HG03196 (cell line): Measurements from ENCODE around the gene SMIM3.

Experiments used
- ATAC-seq: cut with Tn5 transposase; IDR thresholded peaks from one replicate; pipeline ENCODE4 v1.9.1; 2021; ENCODE audit not compliant: unreplicated experiment

The SMIM3 gene

DNA sequence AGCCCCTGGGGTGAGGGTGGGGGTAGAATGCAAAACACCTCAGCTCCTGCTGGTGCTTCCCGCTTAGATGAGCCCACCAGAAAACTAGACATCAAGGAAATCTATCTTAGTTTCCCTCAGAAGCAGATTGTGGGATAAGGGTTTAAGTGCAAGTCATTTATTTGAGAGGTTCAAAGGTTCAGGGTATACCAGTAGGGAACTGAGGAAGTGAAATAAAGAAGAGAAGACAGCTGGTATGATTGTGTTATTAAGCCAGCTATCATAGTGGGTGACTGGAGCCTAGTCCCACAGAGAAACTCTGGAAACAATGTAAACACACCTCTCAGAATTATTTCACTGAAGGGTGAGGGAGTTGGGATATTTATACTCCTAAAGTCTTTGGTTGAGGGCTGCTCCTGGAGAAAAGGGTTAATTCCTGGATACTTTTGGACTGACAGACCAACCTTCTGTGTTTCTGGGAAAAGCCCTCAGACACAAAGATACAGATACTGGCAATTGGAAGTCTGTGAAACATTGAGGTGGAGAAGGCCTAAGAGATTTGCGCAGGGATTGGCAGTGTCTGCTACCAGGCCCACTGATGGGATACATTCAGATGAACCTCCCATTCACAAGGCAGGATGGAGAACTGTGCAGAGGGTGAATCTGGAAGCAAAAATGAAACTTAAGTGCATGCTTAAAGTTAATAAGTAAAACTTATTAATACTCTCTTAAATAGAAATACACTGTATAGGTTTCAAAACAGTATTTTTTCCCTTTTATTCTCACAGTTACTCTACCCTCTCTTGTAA is 13.4 kb upstream of the SMIM3 start:
- no peak for ATAC-seq

DNA sequence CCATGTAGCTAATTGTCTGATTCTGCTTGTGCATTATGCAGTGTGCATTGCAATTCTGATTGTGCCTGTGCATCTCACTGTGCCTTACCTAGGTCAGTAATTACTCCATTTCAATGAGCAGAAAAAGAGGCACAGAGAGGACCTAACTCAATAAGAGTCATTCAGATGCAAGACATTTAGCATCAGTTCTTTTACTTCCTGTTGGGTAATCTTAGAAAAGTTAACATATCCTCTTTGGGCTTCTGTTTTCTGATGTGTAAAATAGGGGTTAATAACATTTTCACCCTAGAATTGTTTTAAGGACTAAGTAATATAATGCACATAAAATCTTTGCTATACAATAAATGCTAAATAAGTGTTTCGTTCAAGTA is 12.8 kb upstream of the SMIM3 start:
- ATAC-seq: no peak

DNA sequence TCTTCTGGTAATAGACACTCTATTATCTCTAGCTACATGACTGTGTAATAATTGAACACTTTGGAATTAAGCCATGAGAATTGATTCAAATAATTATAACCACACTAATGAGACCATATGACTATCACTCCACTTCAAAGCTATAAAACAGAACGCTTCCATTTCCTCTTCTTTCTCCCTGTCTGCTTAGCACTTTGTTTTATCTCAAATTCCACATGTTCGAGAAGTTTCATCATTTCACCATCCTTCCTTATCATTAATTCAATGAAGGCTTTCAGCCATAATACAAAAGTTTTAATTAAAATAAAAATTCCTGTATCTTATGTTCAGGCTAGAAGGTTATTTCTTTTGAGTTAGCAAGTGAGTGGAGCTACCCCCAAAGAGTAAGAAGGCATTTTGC is 12.3 kb upstream of the SMIM3 start:
- no peak for ATAC-seq

DNA sequence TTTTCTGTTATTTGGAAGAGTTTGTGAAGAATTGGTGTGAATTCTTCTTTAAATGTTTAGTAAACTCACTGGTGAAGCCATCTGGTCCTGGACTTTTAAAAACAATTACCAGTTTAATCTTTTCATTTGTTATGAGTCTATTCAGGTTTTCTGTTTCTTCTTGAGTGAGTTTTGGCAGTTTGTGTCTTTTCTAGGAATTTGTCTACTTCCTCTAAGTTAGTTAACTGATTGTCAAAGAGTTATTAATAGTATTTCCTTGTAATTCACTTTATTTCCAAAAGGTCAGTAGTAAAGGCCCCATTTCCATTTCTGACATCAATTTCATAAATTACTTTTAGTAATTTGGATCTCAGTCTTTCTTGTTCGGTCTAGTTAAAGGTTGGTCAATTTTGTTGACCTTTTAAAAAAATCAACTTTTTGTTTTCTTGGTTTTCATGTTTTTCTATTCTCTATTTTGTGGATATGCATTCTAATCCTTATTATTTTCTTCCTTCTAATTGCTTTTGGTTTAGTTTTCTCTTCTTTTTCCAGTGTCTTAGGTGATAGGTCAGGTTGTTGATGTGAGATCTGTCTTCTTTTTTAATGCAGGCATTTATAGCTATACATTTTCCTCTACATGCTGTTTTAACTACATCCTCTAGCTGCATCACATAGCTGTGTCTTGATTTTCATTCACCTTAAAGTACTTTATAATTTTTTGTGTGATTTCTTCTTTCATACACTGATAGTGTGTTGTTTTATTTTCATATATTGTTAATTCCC is 7.3 kb upstream of the SMIM3 start:
- ATAC-seq: no peak

DNA sequence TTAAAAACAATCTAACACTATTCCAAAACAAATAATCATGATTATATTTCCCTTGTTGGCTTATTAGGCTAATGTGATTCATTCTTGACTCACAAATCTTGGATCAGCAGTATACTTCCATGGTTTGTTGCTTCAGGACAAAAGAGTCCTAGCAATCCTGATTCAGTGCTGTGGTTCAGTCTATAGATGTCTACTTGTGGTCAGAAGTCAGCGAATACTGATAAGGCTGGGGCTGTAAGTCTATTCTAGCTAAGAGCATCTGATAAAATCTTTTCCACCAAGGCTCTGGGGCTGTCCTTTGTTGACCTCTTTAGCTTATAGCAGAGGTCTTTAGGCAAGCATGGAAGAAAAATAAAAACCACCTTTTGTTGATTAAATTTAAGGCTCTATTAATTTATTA is 4.4 kb upstream of the SMIM3 start:
- no peak for ATAC-seq

DNA sequence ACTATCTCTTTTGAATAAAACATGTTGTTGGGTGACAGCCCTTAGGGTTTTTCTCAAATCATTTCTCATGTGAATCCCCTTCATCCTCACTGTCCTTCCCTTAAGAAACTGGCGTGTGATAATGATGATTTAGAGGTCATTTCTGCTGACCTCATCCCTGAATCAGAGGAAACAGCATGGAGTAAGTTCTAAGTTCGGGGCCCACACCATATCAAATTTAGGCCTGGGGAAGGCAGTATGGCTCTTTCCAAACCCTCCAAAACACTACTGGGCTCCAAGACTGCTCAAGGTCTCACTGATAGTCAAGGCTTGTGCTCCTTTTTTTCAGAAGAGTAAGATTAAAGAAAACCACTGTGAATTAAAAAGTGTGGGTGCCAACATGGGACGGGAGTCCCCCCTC is 872 bp upstream of the SMIM3 start:
- no peak for ATAC-seq

DNA sequence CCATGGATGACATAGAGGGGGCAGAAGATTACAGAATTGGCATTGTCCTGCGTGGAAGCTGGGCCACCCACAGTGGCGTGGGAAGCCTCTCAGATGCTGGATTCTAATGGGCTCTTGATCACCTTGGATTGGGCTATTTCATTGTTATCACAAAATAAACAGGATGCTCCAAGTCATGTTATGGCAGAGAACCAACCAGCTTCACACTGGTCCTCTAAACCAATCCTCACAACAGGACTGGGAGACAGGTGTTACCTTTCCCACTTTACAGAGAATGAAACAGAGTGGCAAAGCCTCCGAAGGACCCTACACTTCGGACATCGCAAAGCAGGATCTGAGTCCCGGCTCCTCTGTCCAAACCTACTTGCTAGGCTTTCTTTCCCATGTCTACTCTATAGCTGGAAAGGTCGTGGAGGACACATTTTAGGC is 455 bp upstream of the SMIM3 start:
- no peak for ATAC-seq

DNA sequence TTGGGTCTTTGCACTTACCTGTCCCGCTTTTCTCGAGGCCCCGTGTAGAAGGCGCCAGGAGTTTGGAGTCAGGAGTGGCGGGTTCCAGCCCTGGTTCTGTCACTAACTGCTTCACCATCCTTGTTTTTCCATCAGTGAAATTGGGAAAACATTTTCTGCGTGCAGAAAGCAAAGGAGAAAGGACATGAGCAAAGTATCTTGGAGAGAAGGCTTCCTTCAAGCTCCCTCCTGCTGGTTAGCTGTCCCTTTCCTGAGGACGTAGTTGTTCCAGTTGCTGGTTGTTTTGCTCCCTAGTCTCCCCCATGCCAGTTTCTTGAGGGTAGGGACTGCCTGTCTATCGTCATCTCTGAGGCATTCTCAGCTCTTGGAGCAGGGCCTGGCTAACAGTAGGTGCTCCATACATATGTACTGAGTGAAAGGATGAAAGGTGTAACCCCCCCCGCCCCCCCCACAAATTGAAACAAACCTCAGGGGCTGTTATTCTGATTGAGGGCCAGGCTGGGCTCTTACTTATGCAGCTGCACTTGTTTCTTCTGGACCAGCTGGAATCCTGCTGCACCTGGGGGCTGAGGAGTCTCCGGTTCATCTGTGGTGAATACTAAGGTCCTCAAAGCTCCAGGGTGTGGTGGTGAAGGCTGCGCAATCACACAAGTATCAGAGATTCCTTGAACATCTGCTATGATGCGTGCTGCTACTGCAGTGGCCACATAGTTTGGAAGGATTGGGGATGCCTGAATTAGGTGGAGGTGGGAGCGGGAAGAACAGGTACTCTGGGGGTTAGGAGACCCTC is 1.0 kb downstream of the SMIM3 start:
- peak; percentile 1 for ATAC-seq

DNA sequence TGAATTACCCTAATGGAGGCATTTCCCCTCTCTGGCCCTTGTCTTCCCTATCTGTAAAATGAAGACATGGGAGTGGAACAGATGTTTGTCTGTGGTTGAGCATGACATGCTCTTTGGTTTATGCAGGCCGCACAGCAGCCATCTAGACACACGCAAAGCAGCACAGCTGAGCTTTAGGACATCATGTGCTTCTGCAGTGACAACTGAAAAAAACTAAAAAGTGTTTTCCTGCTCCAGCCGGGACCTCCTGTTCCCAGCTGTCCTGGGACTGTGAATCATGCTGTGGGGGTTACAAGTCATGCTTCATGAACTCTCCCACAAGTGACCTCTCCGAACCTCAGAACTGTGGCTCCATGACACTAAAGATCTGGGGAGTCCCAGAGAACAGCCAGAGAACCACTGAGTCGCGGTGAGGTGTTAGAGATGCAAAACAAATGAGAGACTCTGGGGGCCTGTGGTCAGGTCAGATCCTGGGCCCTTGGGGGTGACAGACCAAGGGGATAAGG is 1.7 kb downstream of the SMIM3 start:
- ATAC-seq: peak; percentile 50

DNA sequence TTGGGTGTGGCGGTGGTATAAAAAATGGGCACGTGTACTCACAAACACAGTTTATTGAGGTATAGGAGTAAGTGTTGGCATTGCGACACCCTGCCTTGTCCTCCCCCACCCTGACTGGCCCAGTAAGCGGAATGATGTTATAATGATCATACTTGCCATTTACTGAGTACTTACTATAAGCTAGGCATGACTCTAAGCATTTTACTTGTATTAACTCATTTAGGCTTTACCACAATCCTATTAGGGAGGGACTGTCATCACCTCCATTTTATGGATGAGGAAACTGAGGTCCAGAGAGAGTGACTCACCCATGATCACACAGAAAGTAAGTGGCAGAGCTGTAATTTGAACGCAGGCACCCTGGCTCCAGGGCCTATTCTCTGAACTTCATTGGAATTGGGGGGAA is 2.3 kb downstream of the SMIM3 start:
- no peak for ATAC-seq

DNA sequence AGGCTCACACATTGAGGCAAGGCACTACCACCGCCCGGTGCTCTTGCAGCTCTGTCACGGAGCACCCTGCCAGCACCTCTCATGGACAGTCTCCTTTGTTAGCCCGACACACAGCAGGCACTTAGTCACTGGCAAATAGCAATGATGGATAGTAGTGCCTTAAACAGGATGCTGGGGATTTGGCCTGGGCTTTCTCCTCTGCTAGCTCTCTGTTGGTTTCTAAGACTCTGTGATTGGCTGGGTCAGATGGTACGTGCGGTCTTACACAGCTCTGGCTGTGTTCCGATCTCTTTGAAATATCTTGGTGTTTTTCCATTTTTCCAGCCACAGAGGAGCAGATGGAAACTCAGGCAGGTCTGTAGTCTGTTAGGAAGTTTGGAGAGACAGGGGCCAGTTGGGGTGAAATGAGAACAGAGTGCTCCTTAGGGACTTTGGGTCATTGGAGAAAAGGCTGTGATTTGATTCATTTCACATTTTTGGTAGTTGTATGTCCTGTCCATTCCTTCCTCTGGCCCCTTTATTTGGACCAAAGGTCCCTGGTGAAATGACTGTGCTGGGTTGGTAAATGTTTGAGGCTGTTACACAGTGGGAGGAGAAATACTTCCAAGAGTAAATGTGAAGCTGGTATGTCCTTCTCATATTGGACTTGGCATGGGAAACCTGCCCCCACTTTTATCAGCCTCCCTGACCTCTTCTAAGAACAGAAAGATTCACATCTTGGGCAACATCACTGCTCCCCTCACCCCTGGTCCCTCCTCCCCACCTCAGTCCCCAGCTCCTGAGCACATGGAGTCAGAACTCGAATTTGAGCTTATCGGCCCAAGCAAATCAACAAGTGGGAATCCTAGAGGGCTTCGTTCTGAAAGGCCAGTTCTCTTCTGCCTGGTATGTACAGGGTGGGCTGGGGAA is 3.4 kb downstream of the SMIM3 start:
- no peak for ATAC-seq

DNA sequence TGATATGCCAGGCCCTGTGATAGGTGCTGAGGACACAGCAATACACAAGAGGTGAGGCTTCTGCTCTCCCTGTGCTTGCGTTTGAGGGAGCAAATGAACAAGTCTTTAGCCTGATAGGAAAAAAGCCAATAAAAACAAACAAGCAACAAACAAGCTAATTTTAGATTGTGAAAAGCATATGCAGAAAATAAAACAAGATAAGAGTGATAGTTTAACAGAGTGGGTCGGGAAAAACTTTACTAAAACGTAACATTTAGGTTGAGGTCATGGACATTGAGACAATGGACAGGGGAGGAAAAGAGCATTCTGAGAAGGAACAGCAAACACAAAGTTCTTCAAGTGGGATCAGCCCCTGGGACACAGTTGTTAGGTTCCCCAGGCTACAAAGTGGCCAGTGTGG is 4.3 kb downstream of the SMIM3 start:
- ATAC-seq: no peak

DNA sequence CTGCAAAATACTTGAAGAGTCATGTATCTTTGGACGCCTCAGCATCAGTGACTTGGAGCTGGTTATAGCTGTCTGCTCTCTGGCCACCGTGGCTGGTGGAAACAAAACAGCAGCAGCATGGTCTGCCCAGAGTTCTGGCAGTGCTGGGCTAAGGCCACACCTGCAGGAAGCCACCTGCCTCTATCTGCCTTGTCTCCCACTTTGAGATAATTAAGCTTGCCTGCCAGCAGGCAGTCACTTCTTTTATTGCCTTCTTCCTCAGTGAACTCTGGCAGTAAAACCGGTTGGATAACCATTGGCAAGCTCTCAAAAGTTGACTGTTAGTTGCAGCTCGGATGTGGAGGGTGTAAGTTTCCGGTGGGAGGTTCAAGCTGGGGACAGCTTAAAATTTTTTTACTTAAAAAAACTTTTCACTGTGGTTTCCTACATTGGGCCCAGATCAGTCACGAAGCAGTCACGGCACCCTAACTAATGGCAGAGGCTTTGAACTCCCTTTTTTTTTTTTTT is 4.9 kb downstream of the SMIM3 start:
- peak; percentile 43 for ATAC-seq

DNA sequence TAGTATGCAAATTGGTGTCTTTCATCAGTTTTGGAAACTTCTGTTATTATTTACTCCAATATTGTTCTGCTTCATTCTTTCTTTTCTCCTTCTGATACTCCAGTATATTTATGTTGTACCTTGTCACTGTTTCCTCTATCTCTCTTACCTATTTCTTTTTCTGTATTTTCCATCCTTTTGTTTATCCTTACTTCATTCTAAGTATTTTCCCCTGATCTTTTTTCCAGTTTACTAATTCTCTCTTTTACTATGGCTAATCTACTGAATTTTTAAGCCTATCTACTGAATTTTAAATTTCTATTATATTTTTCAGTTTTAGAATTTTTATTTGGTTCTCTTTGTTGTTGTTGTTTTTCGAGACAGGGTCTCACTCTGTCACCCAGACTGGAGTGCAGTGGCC is 7.4 kb downstream of the SMIM3 start:
- no peak for ATAC-seq

DNA sequence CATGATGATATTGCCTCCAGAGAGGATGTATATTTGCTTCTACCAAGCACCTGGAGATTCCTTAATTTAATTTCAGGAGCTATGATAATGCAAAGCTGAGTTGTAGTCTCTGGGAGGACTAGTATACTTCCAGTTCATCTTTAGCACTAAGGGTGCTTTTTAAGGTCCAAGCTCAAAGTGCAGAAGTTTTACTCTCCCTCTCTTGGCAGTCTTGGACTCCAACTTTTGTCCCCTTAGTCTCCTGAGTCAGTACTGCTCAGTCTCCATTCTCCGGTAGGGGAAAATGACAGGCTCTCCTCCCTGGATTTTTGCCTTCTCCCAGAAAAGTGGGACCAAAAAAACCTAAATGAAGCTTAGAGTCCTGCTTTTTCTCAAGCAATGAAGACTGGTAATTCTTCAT is 8.3 kb downstream of the SMIM3 start:
- ATAC-seq: no peak

DNA sequence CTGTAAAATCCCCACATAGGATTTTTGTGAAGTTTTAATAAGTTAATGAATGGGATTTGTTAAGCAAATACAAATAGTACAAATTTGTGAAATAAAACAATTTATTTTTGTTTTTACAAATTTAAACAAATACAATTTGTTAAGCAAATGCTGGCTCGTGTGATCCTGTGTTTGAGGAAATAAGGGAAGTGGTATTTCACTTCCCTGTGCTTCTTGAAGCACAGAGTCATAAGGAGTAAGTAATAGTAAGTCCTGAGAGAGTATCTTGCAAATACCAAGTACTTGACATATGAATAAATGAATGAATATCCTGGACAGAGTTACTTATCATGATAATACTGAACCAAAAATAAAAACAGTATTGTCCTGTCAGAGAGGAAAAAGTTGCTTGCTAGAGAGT is 9.1 kb downstream of the SMIM3 start:
- ATAC-seq: no peak

DNA sequence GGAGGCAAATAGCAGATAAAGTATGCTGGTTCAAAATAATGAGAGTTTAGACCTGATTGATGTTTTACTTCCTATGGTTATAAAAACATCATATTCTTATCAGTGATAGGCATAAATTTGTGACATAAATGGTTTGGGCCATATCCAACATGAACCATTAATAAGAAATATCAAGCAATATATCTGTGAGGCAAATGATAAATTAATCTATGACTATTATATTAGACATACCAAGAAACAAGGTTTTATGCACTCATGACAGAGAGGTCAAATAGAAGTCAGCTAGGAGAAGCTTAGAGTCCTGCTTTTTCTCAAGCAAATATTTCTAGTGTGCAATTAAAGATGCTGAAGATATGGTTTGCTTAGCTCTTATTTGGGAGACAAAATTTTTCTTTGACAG is 10.4 kb downstream of the SMIM3 start:
- ATAC-seq: no peak

DNA sequence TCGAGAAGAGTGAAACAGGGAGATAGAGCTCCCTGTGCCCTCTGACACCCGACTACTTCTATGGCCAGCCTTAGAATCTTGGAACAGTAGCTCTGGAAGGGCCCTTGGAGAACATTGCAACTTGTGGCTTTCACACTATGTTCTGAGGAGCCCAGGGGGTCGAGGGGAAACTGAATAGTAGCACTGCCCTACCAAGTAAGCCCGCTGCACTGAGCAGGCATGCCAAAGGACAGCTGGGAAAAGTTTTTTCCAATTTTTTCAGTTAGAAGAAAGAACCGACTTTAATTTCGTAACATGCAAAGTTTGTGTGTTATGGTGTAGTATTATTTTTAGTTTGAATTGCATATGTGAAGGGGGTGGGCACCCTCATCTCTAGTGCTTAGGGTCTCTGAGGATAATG is 10.9 kb downstream of the SMIM3 start:
- no peak for ATAC-seq

DNA sequence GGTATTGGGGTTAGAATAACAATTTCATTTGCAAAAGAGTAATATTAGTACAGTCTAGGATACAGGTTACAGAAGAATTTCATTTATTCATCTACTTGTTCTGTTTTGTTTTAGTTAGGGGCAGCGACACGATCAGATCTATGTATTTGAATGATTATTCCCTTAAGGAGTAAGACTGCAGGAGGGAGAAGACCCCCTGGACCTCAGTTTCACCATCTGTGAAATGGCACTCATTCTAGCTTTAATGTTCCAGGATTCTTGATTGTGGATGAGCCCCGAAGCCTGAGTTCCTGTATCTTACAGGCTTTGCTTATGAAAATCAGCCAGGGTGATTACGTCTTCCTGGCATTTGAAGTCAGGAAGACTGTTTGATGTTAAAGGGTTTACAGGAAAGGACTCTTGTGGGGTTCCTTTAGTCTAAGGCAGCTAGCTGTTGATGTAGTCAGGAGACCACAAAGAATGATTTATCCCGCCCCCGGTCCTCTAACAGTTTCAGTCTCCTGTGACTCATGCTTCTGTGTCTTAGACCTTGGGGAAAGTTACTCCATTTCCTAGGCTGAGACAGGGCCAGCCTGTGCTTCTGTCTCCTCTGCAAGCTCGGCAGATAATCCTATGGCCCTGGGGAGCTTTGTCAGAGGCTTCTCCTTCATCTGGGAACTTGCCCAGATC is 11.5 kb downstream of the SMIM3 start:
- ATAC-seq: peak; percentile 95

DNA sequence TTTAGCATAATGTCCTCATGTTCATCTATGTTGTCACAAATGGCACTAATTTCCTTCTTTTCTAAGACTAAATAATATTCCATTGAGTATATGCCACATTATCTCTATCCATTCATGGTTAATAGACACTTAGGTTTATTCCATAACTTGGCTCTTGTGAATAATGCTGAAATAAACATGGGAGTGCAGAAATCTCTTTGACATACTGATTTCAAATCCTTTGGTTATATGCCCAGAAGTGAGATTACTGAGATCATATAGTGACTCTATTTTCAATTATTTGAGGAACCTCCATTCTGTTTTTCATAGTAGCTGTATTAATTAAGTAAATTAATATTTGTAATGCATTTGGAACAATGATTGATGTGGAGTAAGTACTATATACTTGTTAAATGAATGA is 13.0 kb downstream of the SMIM3 start:
- ATAC-seq: no peak
